ENCODE results near the gene CCDC40. TPM values are rescaled to one million over a fixed set of nuclear protein-coding genes. Genes with fewer than 3 reads are reported as not detected.
A peak's percentile ranks its signal among the peaks of the same experiment; 100 is the strongest.
"Not testable (repeated sequence)": the region's sequence is repeated elsewhere in the genome, so short reads cannot be mapped to it uniquely, and the experiment has no call there.

The CCDC40 gene
- total RNA-seq, 1 experiment from 2014 or later = 7.0 TPM

DNA sequence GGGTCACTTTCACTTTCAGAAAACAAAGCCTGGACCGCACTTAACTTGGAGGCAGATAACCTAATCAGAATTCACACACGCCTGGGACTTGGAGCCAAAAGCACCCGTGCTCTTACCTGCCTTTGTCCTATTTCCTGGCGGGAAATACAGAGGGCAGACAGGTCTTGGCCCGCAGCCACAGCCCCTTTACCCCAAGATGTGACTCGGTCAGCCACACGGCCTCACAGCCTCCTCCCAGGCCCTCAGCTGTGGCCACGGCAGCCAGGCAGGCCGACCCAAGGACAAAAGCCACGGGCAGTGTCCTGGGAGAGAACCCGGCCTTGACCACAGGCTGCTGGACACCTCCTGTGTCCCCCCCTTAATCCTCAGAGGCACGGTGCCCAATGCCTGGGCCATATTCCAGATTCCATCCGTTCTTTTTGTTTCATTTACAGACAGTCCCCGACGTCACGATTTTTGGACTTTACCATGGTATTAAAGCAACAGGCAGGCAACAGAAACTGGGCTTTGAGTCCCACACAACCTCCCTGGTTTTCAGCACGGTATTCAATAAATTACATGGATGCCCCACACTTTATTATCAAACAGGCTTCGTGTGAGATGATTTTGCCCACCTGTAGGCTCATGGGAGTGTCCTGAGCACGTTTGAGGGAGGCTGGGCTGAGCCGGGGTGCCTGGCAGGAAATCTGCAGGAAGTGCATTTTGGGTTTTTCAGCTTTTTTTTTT lies 34.8 kb downstream of the CCDC40 start:
- DNase-seq (ENCODE audit: low spot score) = no peak

DNA sequence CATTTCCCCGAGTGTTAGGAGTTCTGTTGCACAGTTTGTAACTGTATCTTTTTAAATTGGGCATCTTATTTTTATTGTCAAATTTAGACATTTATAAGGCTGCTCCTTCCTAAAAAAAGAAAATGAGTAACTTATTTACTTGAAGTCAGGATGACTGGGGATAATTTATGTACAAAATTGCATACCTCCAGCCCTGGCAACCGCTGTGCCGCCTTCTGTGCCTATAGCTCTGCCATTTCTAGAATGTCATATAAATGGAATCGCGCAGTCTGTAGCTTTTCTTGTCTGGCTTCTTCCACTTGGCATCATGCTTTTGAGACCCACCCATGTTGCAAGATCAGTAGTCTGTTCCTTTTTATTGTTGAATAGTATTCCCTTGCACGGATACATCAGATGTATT lies 36.0 kb downstream of the CCDC40 start:
- DNase-seq (ENCODE audit: low spot score) = no peak

DNA sequence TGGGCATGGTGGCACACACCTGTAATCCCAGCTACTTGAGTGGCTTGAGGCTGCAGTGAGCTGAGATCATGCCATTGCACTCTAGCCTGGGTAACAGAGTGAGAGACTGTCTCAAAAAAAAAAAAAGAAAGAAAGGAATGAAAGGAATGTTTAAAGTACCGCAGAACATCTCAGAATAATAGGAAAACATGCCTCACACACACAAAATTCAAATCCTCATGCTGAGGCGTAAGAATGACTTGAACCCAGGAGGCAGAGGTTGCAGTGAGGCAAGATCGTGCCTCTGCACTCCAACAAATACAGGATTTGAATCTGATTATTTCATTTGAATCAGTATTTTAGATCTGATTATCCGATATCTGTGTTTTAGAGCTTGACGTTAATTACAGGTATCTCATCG lies 43.6 kb downstream of the CCDC40 start:
- DNase-seq (ENCODE audit: low spot score) = no peak

DNA sequence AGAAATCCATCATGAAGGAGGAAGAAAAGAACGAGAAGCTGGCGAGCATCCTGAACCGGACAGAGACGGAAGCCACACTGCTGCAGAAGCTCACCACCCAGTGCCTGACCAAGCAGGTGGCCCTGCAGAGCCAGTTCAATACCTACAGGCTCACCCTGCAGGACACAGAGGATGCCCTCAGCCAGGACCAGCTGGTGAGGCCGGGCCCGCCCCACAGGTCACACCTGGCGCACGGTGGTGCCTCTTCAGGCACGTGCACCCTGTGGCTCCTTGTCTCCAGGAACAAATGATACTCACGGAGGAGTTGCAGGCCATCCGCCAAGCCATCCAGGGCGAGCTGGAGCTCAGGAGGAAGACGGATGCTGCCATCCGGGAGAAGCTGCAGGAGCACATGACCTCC lies 45.2 kb downstream of the CCDC40 start:
- DNase-seq (ENCODE audit: low spot score) = no peak

DNA sequence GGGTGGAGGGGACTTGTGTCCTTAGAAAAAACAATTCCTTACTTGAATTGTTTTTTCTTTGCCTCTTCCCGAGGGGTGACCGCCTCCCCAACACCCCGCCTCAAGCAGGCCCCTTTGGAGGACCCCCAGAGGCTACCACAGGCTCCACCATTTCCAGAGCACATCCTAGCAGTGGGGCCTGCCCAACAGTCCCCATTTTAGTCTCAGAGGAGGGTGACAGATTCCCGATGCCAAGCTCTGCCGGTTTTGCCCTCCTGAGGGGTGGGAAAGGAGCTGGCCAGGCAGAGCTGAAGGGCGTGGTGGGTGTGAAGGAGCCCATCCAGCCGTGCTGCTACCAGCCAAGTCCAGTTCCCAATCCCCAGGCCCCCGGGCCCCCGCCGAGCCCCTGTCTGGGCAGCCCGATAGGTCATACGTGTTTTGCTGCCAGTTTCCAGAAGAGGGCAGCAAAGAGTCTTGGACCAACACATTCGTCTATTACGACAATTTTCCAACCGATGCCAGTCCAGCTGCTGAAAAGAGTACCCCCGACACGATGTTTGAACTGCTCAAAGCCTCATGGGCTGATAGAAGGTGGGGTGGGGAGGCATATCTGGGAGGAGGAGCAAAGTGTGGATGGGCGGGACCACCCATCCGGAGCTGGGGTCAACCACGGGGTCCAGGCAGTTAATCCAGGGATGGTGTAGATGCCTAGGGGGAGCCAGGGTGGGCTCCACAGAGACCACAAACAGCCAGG lies 46.1 kb downstream of the CCDC40 start:
- peak; percentile 78 for DNase-seq (ENCODE audit: low spot score)

DNA sequence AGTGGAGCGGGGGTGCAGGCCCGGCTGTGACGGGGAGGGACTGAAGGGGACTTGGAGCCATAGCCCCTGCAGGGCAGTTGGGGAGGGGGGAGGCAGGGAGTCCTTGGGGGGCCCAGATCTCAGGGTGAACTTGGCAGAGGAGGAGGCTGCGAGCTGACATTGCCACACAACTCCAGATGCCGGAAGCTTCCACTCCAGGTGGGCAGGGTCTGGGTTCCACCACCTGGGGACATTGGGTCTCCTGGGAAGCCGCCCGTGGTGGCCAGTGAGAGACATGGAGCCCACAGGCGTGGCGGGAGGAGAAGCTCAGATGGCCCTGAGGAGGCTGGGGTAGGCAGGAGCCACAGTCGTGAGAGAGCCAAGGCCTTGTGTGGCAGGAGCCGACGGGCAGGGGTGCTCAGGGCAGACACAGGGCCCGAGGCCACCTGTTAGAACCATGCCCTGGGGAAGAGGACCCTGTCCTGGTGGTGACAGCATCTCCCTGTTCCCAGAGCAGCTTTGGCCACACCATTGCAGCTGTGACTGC lies 46.8 kb downstream of the CCDC40 start:
- DNase-seq (ENCODE audit: low spot score) = no peak

DNA sequence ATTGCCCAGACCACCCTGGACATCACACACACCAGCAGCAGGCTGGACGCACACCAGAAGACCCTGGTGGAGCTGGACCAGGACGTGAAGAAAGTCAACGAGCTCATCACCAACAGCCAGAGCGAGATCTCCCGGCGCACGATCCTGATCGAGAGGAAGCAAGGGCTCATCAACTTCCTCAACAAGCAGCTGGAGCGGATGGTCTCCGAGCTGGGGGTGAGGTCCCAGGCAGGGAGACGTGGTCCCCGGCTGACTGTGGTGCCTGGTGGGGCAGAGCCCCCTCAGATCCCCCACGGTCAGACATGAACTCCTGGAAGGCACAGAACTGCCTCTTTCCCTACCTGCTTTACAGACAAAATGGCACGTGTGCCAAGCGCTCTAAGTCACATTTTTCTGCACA lies 48.3 kb downstream of the CCDC40 start:
- no peak for DNase-seq (ENCODE audit: low spot score)

DNA sequence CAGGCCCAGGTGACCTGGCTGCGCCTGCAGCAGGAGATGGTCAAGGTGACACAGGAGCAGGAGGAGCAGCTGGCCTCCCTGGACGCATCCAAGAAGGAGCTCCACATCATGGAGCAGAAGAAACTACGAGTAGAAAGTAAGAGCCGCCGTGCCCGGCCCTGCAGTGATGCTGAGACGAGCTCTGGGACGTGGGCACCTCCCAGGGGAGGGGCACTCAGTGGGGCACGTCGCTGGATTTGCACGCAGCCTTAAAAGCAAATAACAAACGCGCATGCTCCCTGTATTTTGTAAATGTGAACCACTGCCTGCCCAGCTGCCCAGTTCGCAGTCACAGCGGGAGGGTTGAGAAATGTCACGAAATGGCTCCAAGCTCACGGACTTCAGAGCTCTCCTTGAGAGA lies 49.6 kb downstream of the CCDC40 start:
- DNase-seq (ENCODE audit: low spot score) = peak; percentile 42

DNA sequence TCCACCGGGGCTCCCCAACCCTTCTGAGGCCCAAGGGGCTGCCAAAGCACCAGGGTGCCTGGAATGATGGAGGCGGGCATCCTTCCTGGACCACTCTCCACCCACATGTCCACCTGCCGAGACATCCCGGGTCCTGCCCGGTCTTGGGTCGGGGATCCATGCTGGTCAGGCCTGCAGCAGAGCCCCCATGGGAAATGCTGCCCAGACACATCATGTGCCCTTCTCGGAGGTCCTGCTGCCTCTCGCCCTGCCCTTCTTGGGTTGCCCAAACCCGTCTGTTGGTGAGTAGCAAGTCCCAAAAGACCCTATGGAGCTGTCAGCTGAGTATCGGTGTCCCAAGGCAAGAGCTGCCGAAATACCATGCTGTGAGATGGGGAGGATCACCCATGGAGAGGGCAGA lies 50.2 kb downstream of the CCDC40 start:
- DNase-seq (ENCODE audit: low spot score) = no peak

DNA sequence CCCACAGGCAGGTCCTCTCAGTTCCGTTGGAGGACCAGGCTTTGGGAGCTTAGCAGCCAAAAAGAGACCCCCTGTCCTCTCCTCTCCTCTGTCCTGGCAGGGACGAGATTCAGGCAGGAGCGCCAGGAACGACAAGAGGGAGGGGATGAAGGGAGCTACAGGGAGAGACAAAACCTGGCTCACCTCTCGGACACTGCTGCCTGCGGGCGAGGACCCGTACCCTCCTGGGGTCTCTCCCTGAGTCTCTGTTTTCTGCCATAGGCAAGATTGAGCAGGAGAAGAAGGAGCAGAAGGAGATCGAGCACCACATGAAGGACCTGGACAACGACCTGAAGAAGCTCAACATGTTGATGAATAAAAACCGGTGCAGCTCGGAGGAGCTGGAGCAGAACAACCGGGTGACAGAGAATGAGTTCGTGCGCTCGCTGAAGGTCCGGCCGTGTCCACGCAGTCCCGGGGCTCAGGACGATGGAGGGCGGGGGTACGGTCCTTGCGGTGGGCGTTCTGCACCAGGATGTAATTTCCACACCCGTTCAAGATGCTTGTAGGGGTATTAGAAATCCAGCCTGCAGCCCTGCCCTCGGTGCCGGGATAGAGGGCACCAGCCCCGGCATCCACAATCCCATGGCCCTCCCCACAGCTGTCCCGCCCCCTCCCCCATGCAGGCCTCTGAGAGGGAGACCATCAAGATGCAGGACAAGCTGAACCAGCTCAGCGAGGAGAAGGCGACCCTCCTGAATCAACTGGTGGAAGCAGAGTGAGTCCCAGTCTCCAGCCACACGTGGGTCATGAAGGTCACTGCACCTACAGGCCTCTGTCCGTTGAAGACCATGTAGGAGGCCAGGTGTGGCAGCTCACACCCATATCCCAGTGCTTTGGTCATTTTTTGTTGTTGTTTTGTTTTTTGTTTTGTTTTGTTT lies 51.2 kb downstream of the CCDC40 start:
- DNase-seq (ENCODE audit: low spot score) = no peak

DNA sequence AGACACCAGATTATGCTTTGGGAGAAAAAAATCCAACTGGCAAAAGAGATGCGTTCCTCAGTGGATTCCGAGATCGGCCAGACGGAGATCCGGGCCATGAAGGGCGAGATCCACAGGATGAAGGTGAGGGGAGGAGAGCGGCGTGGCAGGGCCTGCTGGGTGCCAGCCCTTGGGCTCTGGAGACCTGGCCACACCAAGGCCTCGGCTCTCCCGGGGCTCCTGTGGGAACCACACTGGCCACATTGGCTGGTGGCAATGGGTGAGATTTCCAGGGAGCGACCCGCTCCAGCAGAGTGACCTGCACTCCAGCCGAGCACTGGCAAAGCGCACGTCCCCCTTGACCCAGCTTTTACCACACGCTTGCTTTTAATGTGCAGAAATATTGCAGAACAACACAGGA lies 53.3 kb downstream of the CCDC40 start:
- no peak for DNase-seq (ENCODE audit: low spot score)

DNA sequence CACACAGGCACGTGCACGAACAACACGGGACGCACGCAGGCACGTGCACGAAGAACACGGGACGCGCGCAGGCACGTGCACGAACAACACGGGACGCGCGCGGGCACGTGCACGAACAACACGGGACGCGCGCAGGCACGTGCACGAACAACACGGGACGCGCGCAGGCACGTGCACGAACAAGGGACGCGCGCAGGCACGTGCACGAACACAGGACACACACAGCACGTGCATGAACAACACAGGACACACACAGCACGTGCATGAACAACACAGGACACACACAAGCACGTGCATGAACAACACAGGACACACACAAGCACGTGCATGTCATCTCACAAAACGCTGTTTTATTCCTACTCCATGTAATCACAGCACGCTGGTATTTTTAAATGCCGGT lies 53.7 kb downstream of the CCDC40 start:
- not testable (repeated sequence) for DNase-seq (ENCODE audit: low spot score)

DNA sequence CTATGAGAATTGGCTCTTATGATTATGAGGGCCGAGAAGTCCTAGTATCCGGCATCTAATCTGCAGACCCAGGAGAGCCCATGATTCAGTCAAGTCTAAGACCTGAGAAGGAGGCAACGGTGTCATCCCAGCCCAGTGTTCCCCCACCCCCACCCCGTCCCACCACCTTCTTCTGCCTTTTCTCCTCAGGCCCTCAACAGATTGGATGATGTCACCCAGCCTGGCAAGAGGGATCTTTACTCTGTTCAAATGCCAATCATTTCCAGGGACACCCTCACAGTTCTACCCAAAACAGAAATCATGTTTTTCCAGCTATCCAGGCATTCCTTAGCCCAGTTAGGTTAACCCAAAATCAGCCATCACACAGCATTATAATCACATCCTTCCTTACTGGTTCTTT lies 54.9 kb downstream of the CCDC40 start:
- no peak for DNase-seq (ENCODE audit: low spot score)

DNA sequence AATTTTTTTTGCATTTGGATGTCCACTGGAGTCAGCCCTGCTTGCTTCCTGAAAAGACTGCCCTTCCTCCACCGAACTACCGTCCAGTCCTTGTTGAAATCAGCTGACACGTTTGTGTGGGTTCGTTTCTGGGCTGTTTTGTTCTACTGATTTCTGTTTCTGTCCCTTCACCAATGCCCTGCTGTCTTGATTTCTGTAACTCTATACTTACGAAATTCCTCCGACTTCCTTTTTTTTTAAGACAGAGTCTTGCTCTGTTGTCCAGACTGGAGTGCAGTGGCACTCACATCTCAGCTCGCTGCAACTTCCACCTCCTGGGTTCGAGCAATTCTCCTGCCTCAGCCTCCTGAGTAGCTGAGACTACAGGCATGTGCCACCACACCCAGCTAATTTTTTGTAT lies 56.5 kb downstream of the CCDC40 start:
- no peak for DNase-seq (ENCODE audit: low spot score)

DNA sequence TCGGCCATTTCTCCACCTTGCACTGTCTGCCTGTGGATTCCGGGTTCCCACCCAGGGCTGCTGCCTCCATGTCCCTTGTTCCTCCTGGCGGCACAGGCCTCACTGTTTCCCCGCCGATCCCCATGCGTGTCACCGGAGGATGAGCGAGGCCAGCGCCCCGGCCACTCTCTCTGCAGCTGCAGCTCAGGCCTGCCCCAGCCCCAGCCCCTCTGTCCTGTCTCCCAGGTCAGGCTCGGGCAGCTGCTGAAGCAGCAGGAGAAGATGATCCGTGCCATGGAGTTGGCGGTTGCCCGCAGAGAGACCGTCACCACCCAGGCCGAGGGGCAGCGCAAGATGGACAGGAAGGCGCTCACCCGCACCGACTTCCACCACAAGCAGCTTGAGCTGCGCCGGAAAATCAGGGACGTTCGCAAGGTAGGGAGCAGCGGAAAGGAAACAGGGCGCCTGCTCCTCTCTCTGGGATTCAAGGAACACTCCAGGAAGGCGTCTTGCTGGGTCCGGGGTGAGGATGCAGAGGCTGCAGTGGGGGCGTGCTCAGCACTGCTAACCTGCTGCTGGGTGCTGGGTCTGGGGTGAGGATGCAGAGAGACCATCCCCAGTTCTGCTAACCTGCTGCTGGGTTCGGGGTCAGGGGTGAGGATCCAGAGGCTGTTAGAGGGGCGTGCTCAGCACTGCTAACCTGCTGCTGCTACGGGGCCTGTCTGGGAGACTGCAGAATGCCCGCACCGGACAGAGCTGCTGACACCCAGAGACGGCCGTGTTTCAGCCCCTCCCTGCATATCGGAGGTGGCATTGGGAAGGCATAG lies 58.8 kb downstream of the CCDC40 start:
- no peak for DNase-seq (ENCODE audit: low spot score)

DNA sequence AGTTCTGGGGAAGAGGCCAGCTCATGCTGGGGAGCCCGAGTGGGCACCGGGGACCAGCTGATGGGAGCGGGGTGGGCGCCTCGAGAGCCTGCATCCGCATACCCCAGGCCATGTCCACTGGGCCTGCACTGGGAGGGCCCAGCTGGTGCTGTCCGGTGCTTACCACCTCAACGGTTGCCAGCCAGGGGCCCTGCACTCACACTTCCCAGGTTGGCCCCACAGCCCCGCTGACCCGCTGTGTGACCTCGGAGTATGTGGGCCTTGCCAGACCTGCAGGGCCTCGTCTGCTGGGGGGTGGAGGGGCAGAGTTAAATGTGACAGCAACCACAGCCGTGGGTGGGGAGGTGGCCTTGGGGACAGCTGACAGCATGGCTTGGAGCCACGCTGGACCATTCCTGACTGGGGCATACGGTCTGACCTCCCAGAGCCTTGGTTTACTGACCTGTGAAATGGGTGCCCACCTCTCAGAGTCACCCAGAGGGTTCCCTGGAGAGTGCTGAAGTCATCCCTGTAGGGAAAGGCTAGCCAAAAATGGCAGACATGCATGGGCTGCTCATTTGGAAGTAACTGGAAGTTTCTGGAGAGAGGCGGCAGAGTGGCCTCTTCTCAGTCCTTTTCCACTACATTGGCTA lies 59.5 kb downstream of the CCDC40 start:
- DNase-seq (ENCODE audit: low spot score) = no peak

DNA sequence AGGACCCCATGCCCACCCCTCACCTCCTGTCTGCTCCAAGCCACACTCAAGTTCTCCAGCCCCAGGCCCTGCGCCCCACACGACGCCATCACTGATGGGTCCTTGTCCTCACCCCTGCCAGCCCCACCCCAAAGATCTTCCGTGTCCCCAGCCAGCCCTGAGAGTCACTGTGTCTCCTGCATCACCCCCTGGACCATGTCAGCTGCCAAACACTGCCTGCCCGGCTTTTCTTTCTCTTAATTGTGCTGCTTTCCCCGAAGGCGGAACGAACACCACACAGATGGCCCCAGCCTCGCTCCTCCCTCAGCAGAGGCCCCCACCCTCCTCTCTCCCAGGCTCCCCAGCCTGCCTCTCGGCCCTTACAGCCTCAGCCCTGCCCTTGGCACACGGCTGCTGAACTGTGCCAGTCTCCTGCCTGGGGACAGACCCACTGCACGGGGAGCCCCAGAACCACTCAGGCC lies 60.1 kb downstream of the CCDC40 start:
- no peak for DNase-seq (ENCODE audit: low spot score)

DNA sequence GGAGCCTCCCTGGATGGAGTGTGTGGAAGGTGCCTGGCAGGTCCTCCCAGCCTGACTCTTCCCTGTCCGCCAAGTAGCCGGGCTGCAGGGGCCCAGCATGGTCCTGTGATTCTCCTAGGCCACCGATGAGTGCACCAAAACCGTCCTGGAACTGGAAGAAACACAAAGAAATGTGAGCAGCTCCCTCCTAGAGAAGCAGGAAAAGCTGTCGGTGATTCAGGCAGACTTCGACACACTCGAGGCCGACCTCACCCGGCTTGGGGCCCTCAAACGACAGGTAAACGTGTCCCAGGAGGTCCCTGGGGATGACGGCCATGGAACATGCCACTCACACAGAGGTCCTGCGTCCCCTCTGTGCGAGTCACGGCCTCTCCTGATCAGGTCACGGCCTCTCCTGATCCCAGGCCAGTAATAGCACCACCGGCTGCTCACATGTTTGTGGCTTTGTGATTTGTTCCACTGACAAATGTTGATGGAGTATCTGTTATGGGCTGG lies 60.7 kb downstream of the CCDC40 start:
- no peak for DNase-seq (ENCODE audit: low spot score)

DNA sequence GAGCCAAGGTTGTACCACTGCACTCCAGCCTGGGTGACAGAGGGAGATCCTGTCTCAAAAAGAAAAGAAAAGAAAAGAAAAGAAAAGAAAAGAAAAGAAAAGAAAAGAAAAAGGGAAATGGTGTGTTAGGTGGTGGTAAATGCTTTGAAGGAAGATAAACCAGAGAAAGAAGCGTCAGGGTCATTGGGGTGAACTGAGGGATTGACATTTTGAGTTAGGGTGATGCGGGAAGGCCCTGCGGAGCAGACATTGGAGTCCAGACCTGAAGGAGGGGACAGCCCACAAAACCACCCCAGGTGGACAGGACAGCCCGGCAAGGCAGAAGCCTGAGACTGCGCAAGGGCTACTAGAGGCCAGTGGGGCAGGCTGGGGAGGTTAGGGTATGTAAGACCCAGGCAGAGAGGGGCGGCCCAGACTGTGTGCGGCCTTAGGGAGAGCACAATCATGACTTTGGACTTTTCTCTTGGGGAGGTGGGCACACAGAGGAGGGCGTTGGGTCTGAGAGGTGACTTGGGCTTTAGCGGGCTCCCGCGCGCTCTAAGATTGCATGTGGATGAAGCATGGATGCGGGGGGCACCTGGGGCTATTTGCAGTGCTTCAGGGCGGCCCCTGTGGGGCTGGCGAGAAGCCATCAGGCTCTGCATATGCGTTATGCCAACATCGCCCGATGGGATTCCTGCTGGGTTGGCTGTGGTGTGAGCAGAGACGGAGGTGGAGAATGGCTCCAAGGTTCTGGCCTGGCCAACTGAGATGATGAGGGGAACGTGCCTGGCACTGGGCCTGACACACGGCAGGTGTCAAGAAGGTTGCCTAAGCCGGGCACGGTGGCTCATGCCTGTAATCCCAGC lies 61.6 kb downstream of the CCDC40 start:
- no peak for DNase-seq (ENCODE audit: low spot score)

All from HT-29 (cell line).